Karpas-422 (cell line): Measurements from ENCODE around the gene TMPRSS13. TPM values are rescaled to one million over a fixed set of nuclear protein-coding genes. Genes with fewer than 3 reads are reported as not detected.

Source experiments
- DNase-seq: peaks from one replicate; pipeline ENCODE4 v3.0.0-alpha.2; 2015
- H2AFZ ChIP-seq: fragments of 200-600 bp; sonication (generic); 2 replicates; pipeline ENCODE4 v1.6.1; 2014; ENCODE audit warnings: antibody characterized with exemption, low read length, mixed read lengths
- H3K27ac ChIP-seq: fragments of 200-600 bp; sonication (generic); 2 replicates; pipeline ENCODE4 v1.5.1; 2014; ENCODE audit warnings: mild to moderate bottlenecking, low read length, moderate library complexity
- H3K27me3 ChIP-seq: fragments of 200-600 bp; sonication (generic); 2 replicates; pipeline ENCODE4 v1.6.1; 2014; ENCODE audit warnings: low read length, mixed read lengths
- H3K36me3 ChIP-seq: fragments of 200-600 bp; sonication (generic); 2 replicates; pipeline ENCODE4 v1.6.1; 2014; ENCODE audit warnings: low read length, mixed read lengths; ENCODE audit not compliant: insufficient read depth
- H3K4me1 ChIP-seq: fragments of 200-600 bp; sonication (generic); 2 replicates; pipeline ENCODE4 v1.6.1; 2014; ENCODE audit warnings: mild to moderate bottlenecking, low read length, mixed read lengths
- H3K4me2 ChIP-seq: fragments of 200-600 bp; sonication (generic); 2 replicates; pipeline ENCODE4 v1.6.1; 2014; ENCODE audit warnings: low read length, low read depth, mild to moderate bottlenecking; ENCODE audit not compliant: poor library complexity, severe bottlenecking
- H3K4me3 ChIP-seq: fragments of 200-600 bp; sonication (generic); 2 replicates; pipeline ENCODE4 v1.5.1; 2014; ENCODE audit warnings: mild to moderate bottlenecking, antibody characterized with exemption, low read length, mixed read lengths
- H3K79me2 ChIP-seq: fragments of 200-600 bp; sonication (generic); 2 replicates; pipeline ENCODE4 v1.6.1; 2014; ENCODE audit warnings: mild to moderate bottlenecking, low read length, mixed read lengths
- H3K9ac ChIP-seq: fragments of 200-600 bp; sonication (generic); 2 replicates; pipeline ENCODE4 v1.6.0; 2014; ENCODE audit warnings: low read length
- H3K9me2 ChIP-seq: fragments of 200-600 bp; sonication (generic), shearing (Covaris generic); replicated peaks from 2 replicates; pipeline ENCODE4 v1.6.0; 2014; ENCODE audit warnings: mild to moderate bottlenecking, low read length, moderate library complexity; ENCODE audit not compliant: insufficient read depth
- H3K9me3 ChIP-seq: fragments of 300-700, 200-600 bp; sonication (generic); 2 replicates; pipeline ENCODE4 v1.6.1; 2014; ENCODE audit warnings: low read length, mixed read lengths
- H4K20me1 ChIP-seq: fragments of 200-600 bp; sonication (generic); 2 replicates; pipeline ENCODE4 v1.6.1; 2014; ENCODE audit warnings: mild to moderate bottlenecking, antibody characterized with exemption, low read length, low read depth; ENCODE audit not compliant: insufficient read depth
- total RNA-seq: library from RNA; depleted of rRNA; stranded (reverse); fragments of >200 nt; shearing (Covaris generic); gene quantifications from 2 replicates; pipeline ENCODE4 v1.2.3, GENCODE V29; 2014; ENCODE audit warnings: low replicate concordance; rRNA removed

The TMPRSS13 gene
- total RNA-seq, 1 experiment from 2014 or later = 1.1 TPM

GRCh38 chr11:117852309-117852708 is 76.9 kb downstream of the TMPRSS13 start:
- Histone ChIP-seq H3K9ac (no peak overlapping the region), H3K4me2 (no peak overlapping the region), H4K20me1 (no peaks in the 10 kb centered on the region), H3K36me3 (no peaks in the 10 kb centered on the region), H3K27ac (no peak overlapping the region), H3K4me3 (no peak overlapping the region), H3K9me3 (no peaks in the 10 kb centered on the region), H3K4me1 (no peaks in the 10 kb centered on the region), H3K79me2 (no peaks in the 10 kb centered on the region), H3K9me2 (no peaks in the 10 kb centered on the region), H3K27me3 (no peaks in the 10 kb centered on the region), H2AFZ (no peak overlapping the region)
- DNase-seq = no peak

GRCh38 chr11:117851852-117852251 is 77.3 kb downstream of the TMPRSS13 start:
- Histone ChIP-seq H3K4me2 (no peak overlapping the region), H3K36me3 (no peaks in the 10 kb centered on the region), H3K27ac (no peak overlapping the region), H3K4me1 (no peaks in the 10 kb centered on the region), H3K27me3 (no peaks in the 10 kb centered on the region), H2AFZ (no peak overlapping the region), H4K20me1 (no peaks in the 10 kb centered on the region), H3K4me3 (no peak overlapping the region), H3K9me2 (no peaks in the 10 kb centered on the region), H3K9me3 (no peaks in the 10 kb centered on the region), H3K79me2 (no peaks in the 10 kb centered on the region), H3K9ac (no peak overlapping the region)
- DNase-seq = no peak

GRCh38 chr11:117851106-117851505 is 78.1 kb downstream of the TMPRSS13 start:
- no peaks in the 10 kb centered on the region for H3K4me1 ChIP-seq
- H3K9me3 ChIP-seq = no peaks in the 10 kb centered on the region
- no peak overlapping the region for H3K4me2 ChIP-seq
- no peaks in the 10 kb centered on the region for H3K27me3 ChIP-seq
- H3K36me3 ChIP-seq = no peaks in the 10 kb centered on the region
- H3K4me3 ChIP-seq = no peak overlapping the region
- H3K27ac ChIP-seq = no peak overlapping the region
- no peaks in the 10 kb centered on the region for H3K79me2 ChIP-seq
- H4K20me1 ChIP-seq = no peaks in the 10 kb centered on the region
- H3K9ac ChIP-seq = no peak overlapping the region
- no peak overlapping the region for H2AFZ ChIP-seq
- no peak for DNase-seq
- H3K9me2 ChIP-seq = no peaks in the 10 kb centered on the region

Other genes starting within 250 kb of the TMPRSS13 start
- gene DSCAML1, start 132.2 kb downstream of the TMPRSS13 start, total RNA-seq = not detected in 2 replicates
- gene FXYD2, start 104.7 kb downstream of the TMPRSS13 start, total RNA-seq = 1.4 and 3.1 TPM in 2 replicates
- gene FXYD6, start 52.7 kb downstream of the TMPRSS13 start, total RNA-seq = not detected in 2 replicates
- gene IL10RA, start 57.0 kb upstream of the TMPRSS13 start, total RNA-seq = 25.5 and 49.8 TPM in 2 replicates
- not detected in 2 replicates for gene TMPRSS4, start 147.7 kb upstream of the TMPRSS13 start, total RNA-seq
- gene SMIM35, start 157.6 kb upstream of the TMPRSS13 start, total RNA-seq = 0.04 TPM in 1 of 2 replicates, not detected in the other
- gene SCN4B, start 223.4 kb upstream of the TMPRSS13 start, total RNA-seq = not detected in 2 replicates
- 0.25 TPM in 1 of 2 replicates, not detected in the other for gene SCN2B, start 247.2 kb upstream of the TMPRSS13 start, total RNA-seq